Subcutaneous adipose tissue (tissue), 4 donors: Measurements from ENCODE around the gene DYNC1LI1. TPM values are rescaled to one million over a fixed set of nuclear protein-coding genes. Genes with fewer than 3 reads are reported as not detected.

Experiments used
- total RNA-seq, 4 donors: library from RNA; depleted of rRNA; stranded (reverse); fragments of >200 nt; gene quantifications; one replicate each; pipeline ENCODE4 v1.1.0, GENCODE V29; 2016
- TF ChIP-seq, protein P1 (sequence below): fragments of 450-650 bp; IDR thresholded peaks from one replicate; pipeline ENCODE4 v1.5.1; 2016; ENCODE audit warnings: low read depth, mild to moderate bottlenecking, control low read depth, antibody characterized with exemption, moderate library complexity

DYNC1LI1 gene
- total RNA-seq, 4 donors from 2014 or later, result 18.5 to 39.0 (median 29.2) TPM

- TF ChIP-seq, protein P1, sequence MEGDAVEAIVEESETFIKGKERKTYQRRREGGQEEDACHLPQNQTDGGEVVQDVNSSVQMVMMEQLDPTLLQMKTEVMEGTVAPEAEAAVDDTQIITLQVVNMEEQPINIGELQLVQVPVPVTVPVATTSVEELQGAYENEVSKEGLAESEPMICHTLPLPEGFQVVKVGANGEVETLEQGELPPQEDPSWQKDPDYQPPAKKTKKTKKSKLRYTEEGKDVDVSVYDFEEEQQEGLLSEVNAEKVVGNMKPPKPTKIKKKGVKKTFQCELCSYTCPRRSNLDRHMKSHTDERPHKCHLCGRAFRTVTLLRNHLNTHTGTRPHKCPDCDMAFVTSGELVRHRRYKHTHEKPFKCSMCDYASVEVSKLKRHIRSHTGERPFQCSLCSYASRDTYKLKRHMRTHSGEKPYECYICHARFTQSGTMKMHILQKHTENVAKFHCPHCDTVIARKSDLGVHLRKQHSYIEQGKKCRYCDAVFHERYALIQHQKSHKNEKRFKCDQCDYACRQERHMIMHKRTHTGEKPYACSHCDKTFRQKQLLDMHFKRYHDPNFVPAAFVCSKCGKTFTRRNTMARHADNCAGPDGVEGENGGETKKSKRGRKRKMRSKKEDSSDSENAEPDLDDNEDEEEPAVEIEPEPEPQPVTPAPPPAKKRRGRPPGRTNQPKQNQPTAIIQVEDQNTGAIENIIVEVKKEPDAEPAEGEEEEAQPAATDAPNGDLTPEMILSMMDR, result no peak
Measured at GRCh38 chr3:32499585-32499984, 71.1 kb downstream of the DYNC1LI1 start.

GRCh38 chr3:32498992-32499391, 71.7 kb downstream of the DYNC1LI1 start:
- TF ChIP-seq, protein P1, result no peak

DNA sequence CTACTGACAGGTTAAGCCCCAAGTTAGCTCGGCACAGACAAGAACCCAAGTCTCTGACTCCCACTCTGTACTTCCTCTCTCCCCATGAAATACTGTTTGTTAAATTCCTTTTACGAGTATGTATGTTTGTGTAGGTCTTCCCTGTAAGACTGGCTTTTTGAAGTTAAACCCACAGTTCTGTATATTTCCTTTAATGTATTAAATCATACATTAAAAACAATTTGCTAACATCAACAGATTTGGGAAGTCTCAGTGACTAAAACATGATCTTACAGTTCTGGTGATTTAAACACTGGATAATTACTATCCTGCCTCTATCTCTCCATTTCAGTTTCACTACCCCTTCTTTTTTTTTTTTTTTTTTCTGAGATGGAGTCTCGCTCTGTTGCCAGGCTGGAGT, 72.4 kb downstream of the DYNC1LI1 start:
- TF ChIP-seq, protein P1, result no peak

GRCh38 chr3:32495609-32496008, 75.0 kb downstream of the DYNC1LI1 start:
- TF ChIP-seq, protein P1, result no peak

GRCh38 chr3:32495085-32495484, 75.6 kb downstream of the DYNC1LI1 start:
- TF ChIP-seq, protein P1, result no peak

GRCh38 chr3:32493437-32494414, 76.9 kb downstream of the DYNC1LI1 start:
- TF ChIP-seq, protein P1, result no peak

DNA sequence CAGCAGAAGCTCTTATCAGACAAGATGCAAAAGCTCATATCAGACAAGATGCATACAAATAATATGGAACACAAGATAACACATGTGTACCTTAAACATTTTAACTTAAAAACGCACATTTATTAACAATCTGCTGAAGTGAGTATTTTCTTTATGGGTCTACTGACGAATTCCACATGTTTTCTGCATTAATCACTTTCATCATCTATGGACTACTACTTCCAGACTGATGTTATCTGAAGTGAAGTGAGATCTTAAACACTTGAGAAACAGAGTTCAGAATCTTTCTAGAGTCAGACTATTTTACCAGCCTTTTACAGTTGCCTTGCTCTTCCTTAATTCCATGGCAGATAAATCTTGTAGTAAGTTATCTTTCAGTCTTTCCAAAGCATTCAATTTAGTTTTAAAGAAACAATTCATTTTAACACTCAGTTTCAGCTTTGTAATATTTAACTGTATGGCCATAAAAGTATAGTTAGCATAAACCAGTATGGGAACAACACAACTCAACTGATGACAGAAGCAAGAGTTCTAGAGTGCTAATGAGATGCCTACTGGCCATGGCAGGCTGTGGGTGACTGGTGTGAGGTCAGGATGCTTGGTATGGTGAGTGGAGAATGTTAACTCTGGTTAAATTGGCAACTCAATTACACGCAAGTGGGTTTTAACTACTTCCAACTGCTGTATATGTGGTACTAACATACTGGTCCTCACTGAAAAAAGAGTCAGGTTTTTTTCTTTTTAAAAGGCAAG, 77.8 kb downstream of the DYNC1LI1 start:
- TF ChIP-seq, protein P1, result no peak
